Mesendoderm (in vitro differentiated cells): Measurements from ENCODE around the gene KRT10.

Experiments used
- DNase-seq: peaks from one replicate; pipeline ENCODE4 v3.0.0; 2013
- H2AK5ac ChIP-seq: 2 replicates; pipeline ENCODE4 v1.6.1; 2013; ENCODE audit warnings: low read length, inconsistent platforms
- H2BK120ac ChIP-seq: 2 replicates; pipeline ENCODE4 v1.6.1; 2013; ENCODE audit warnings: low read depth, mild to moderate bottlenecking, low read length, moderate library complexity, mixed read lengths
- H2BK15ac ChIP-seq: replicated peaks from 2 replicates; pipeline ENCODE4 v1.6.1; 2013; ENCODE audit warnings: low read depth, mild to moderate bottlenecking, moderate library complexity
- H2BK5ac ChIP-seq: 2 replicates; pipeline ENCODE4 v1.6.1; 2013; ENCODE audit warnings: low read length, inconsistent platforms
- H3K18ac ChIP-seq: 2 replicates; pipeline ENCODE4 v1.6.1; 2013; ENCODE audit warnings: mild to moderate bottlenecking, low read length, mixed read lengths
- H3K23ac ChIP-seq: one replicate; pipeline ENCODE4 v1.6.1; 2013; ENCODE audit warnings: low read length
- H3K27ac ChIP-seq: 2 replicates; pipeline ENCODE4 v1.5.1; 2013; ENCODE audit warnings: low read depth, mild to moderate bottlenecking, inconsistent platforms, low read length, moderate library complexity
- H3K27me3 ChIP-seq: 2 replicates; pipeline ENCODE4 v1.6.1; 2013; ENCODE audit warnings: low read length, control low read depth, mild to moderate bottlenecking, inconsistent platforms; ENCODE audit not compliant: insufficient read depth, poor library complexity
- H3K36me3 ChIP-seq: 2 replicates; pipeline ENCODE4 v1.6.1; 2013; ENCODE audit warnings: low read length, inconsistent platforms; ENCODE audit not compliant: control insufficient read depth, insufficient read depth
- H3K4ac ChIP-seq: one replicate; pipeline ENCODE4 v1.6.1; 2013; ENCODE audit warnings: low read depth, mild to moderate bottlenecking, low read length, moderate library complexity
- H3K4me1 ChIP-seq: 2 replicates; pipeline ENCODE4 v1.6.1; 2013; ENCODE audit warnings: low read depth, low read length, inconsistent platforms; ENCODE audit not compliant: control insufficient read depth
- H3K4me2 ChIP-seq: 2 replicates; pipeline ENCODE4 v1.6.1; 2013; ENCODE audit warnings: low read length
- H3K4me3 ChIP-seq: 2 replicates; pipeline ENCODE4 v1.5.1; 2013; ENCODE audit warnings: mild to moderate bottlenecking, low read length
- H3K56ac ChIP-seq: one replicate; pipeline ENCODE4 v1.6.1; 2013; ENCODE audit warnings: low read length
- H3K79me1 ChIP-seq: 2 replicates; pipeline ENCODE4 v1.6.1; 2013; ENCODE audit warnings: low read length, inconsistent platforms
- H3K79me2 ChIP-seq: 2 replicates; pipeline ENCODE4 v1.6.1; 2013; ENCODE audit warnings: mild to moderate bottlenecking, low read length; ENCODE audit not compliant: control insufficient read depth, insufficient read depth
- H3K9ac ChIP-seq: 2 replicates; pipeline ENCODE4 v1.6.1; 2013; ENCODE audit warnings: low read length, inconsistent platforms
- H4K5ac ChIP-seq: one replicate; pipeline ENCODE4 v1.6.1; 2013; ENCODE audit warnings: low read length
- H4K8ac ChIP-seq: one replicate; pipeline ENCODE4 v1.6.1; 2013; ENCODE audit warnings: low read depth, mild to moderate bottlenecking, control low read depth, low read length, moderate library complexity
- WGBS: extraction: QIAGEN DNeasy Blood & Tissue Kit; methylation state at CpG from one replicate; pipeline ENCODE4 v1.1.7; 2013; ENCODE audit warnings: low lambda C conversion rate, missing lambda C conversion rate; ENCODE audit not compliant: insufficient coverage; ENCODE audit errors: extremely low coverage; 5-methylcytosine and 5-hydroxymethylcytosine counted together

Gene KRT10

GRCh38 chr17:40791787-40792436 lies 30.5 kb downstream of the KRT10 start:
- Histone ChIP-seq H2AK5ac (no peak overlapping the region), H4K8ac (no peak overlapping the region), H3K9ac (no peak overlapping the region), H4K5ac (no peak overlapping the region), H3K27me3 (no peaks in the 10 kb centered on the region), H3K4me3 (no peak overlapping the region), H3K4me2 (no peak overlapping the region), H3K23ac (no peak overlapping the region), H3K4me1 (no peaks in the 10 kb centered on the region), H3K27ac (no peak overlapping the region), H2BK120ac (no peak overlapping the region), H3K56ac (no peak overlapping the region), H3K4ac (no peak overlapping the region), H2BK5ac (no peak overlapping the region), H3K18ac (no peak overlapping the region), H2BK15ac (no peak overlapping the region), H3K79me2 (no peaks in the 10 kb centered on the region), H3K79me1 (no peaks in the 10 kb centered on the region), H3K36me3 (no peaks in the 10 kb centered on the region)
- peak; percentile 39 for DNase-seq
- no CpG with 5 or more reads among the region's 6 CpGs for WGBS

GRCh38 chr17:40791111-40791510 lies 31.3 kb downstream of the KRT10 start:
- H3K79me2 ChIP-seq: no peaks in the 10 kb centered on the region
- H3K9ac ChIP-seq: no peak overlapping the region
- H4K8ac ChIP-seq: no peak overlapping the region
- H3K4me1 ChIP-seq: no peaks in the 10 kb centered on the region
- H3K18ac ChIP-seq: no peak overlapping the region
- no peak overlapping the region for H3K27ac ChIP-seq
- H3K23ac ChIP-seq: no peak overlapping the region
- H2BK5ac ChIP-seq: no peak overlapping the region
- no CpG with 5 or more reads among the region's 1 CpG for WGBS
- no peaks in the 10 kb centered on the region for H3K27me3 ChIP-seq
- no peak for DNase-seq
- H2BK120ac ChIP-seq: no peak overlapping the region
- no peaks in the 10 kb centered on the region for H3K36me3 ChIP-seq
- no peak overlapping the region for H3K4ac ChIP-seq
- H2AK5ac ChIP-seq: no peak overlapping the region
- H3K4me3 ChIP-seq: no peak overlapping the region
- H3K79me1 ChIP-seq: no peaks in the 10 kb centered on the region
- no peak overlapping the region for H3K4me2 ChIP-seq
- H3K56ac ChIP-seq: no peak overlapping the region
- no peak overlapping the region for H2BK15ac ChIP-seq
- H4K5ac ChIP-seq: no peak overlapping the region

GRCh38 chr17:40782450-40782849 lies 40.0 kb downstream of the KRT10 start, which contains the start of gene KRT27:
KRT27 (minus strand) TSS chr17:40782550; CDS start chr17:40782493, 57 bp downstream.
- no peaks in the 10 kb centered on the region for H3K79me1 ChIP-seq
- no peak within 1 kb of the TSS for H3K4ac ChIP-seq
- H3K9ac ChIP-seq: no peak within 1 kb of the TSS
- H3K56ac ChIP-seq: no peak within 1 kb of the TSS
- DNase-seq: no peak
- no peak within 1 kb of the TSS for H2AK5ac ChIP-seq
- no peak within 1 kb of the TSS for H4K8ac ChIP-seq
- no peak within 1 kb of the TSS for H3K27ac ChIP-seq
- no peak within 1 kb of the TSS for H4K5ac ChIP-seq
- H2BK5ac ChIP-seq: no peak within 1 kb of the TSS
- H3K27me3 ChIP-seq: no peaks in the 10 kb centered on the region
- no peak within 1 kb of the TSS for H3K23ac ChIP-seq
- H3K18ac ChIP-seq: no peak within 1 kb of the TSS
- WGBS: no CpG with 5 or more reads among the region's 4 CpGs
- H3K4me3 ChIP-seq: no peak within 1 kb of the TSS
- no peak within 1 kb of the TSS for H2BK15ac ChIP-seq
- H3K4me2 ChIP-seq: no peak within 1 kb of the TSS
- no peaks in the 10 kb centered on the region for H3K4me1 ChIP-seq
- H3K36me3 ChIP-seq: no peaks in the 10 kb centered on the region
- H2BK120ac ChIP-seq: no peak within 1 kb of the TSS
- no peaks in the 10 kb centered on the region for H3K79me2 ChIP-seq

GRCh38 chr17:40779181-40779909 lies 43.1 kb downstream of the KRT10 start:
- Histone ChIP-seq H3K9ac (no peak overlapping the region), H3K79me2 (no peaks in the 10 kb centered on the region), H3K56ac (no peak overlapping the region), H2BK5ac (no peak overlapping the region), H3K27ac (no peak overlapping the region), H3K36me3 (no peaks in the 10 kb centered on the region), H3K27me3 (no peaks in the 10 kb centered on the region), H3K79me1 (no peaks in the 10 kb centered on the region), H2AK5ac (no peak overlapping the region), H3K4me2 (no peak overlapping the region), H2BK120ac (no peak overlapping the region), H4K8ac (no peak overlapping the region), H4K5ac (no peak overlapping the region), H3K4ac (no peak overlapping the region), H3K18ac (no peak overlapping the region), H3K23ac (no peak overlapping the region), H2BK15ac (no peak overlapping the region), H3K4me3 (no peak overlapping the region), H3K4me1 (no peaks in the 10 kb centered on the region)
- DNase-seq: no peak
- no CpG with 5 or more reads among the region's 37 CpGs for WGBS

GRCh38 chr17:40778461-40778860 lies 44.0 kb downstream of the KRT10 start:
- no peak for DNase-seq
- WGBS: no CpG with 5 or more reads among the region's 5 CpGs

More at GRCh38 chr17:40778461-40778860, 44.0 kb downstream of the KRT10 start:
- H4K5ac ChIP-seq: no peak overlapping the region
- no peak overlapping the region for H2BK5ac ChIP-seq
- no peaks in the 10 kb centered on the region for H3K79me2 ChIP-seq
- no peak overlapping the region for H3K4ac ChIP-seq
- no peak overlapping the region for H4K8ac ChIP-seq
- H3K36me3 ChIP-seq: no peaks in the 10 kb centered on the region
- H3K9ac ChIP-seq: no peak overlapping the region
- no peaks in the 10 kb centered on the region for H3K79me1 ChIP-seq
- H3K27me3 ChIP-seq: no peaks in the 10 kb centered on the region
- no peak overlapping the region for H2AK5ac ChIP-seq
- H3K4me2 ChIP-seq: no peak overlapping the region
- H3K4me1 ChIP-seq: no peaks in the 10 kb centered on the region
- H3K27ac ChIP-seq: no peak overlapping the region
- H3K23ac ChIP-seq: no peak overlapping the region
- H3K4me3 ChIP-seq: no peak overlapping the region
- H3K18ac ChIP-seq: no peak overlapping the region
- no peak overlapping the region for H2BK120ac ChIP-seq
- no peak overlapping the region for H3K56ac ChIP-seq
- H2BK15ac ChIP-seq: no peak overlapping the region
